Activated naive CD4-positive, alpha-beta T cell treated with anti-CD3 and anti-CD28 coated beads, Interleukin-2, amount 10 ng/mL, durations not matched to agents 7 days and 5 days (primary cell): ENCODE data around the gene TKFC.
A peak's percentile ranks its signal among the peaks of the same experiment; 100 is the strongest.

Source experiments
- CTCF ChIA-PET: fragments of 350-600 bp; sonication (Branson Sonifier 250); formaldehyde crosslinking; loops from one replicate; lab custom pipeline; 2021; ENCODE audit warnings: antibody characterized with exemption; lab: Charles Lee
- DNase-seq: peaks from one replicate; pipeline ENCODE4 v3.0.0-alpha.2; 2020
- H3K27ac Mint-ChIP-seq: one replicate; pipeline ENCODE4 v1.8.0; 2021; ENCODE audit warnings: mild to moderate bottlenecking, moderate library complexity, mixed read lengths
- H3K27me3 Mint-ChIP-seq: one replicate; pipeline ENCODE4 v1.8.0; 2021; ENCODE audit warnings: mild to moderate bottlenecking, mixed read lengths
- H3K36me3 Mint-ChIP-seq: one replicate; pipeline ENCODE4 v1.8.0; 2021; ENCODE audit warnings: mixed read lengths
- H3K4me1 Mint-ChIP-seq: one replicate; pipeline ENCODE4 v1.8.0; 2021; ENCODE audit warnings: mixed read lengths
- H3K4me3 Mint-ChIP-seq: one replicate; pipeline ENCODE4 v1.8.0; 2021; ENCODE audit warnings: mild to moderate bottlenecking, moderate library complexity, mixed read lengths
- H3K9me3 Mint-ChIP-seq: one replicate; pipeline ENCODE4 v1.8.0; 2021; ENCODE audit warnings: mixed read lengths

The TKFC gene

DNA sequence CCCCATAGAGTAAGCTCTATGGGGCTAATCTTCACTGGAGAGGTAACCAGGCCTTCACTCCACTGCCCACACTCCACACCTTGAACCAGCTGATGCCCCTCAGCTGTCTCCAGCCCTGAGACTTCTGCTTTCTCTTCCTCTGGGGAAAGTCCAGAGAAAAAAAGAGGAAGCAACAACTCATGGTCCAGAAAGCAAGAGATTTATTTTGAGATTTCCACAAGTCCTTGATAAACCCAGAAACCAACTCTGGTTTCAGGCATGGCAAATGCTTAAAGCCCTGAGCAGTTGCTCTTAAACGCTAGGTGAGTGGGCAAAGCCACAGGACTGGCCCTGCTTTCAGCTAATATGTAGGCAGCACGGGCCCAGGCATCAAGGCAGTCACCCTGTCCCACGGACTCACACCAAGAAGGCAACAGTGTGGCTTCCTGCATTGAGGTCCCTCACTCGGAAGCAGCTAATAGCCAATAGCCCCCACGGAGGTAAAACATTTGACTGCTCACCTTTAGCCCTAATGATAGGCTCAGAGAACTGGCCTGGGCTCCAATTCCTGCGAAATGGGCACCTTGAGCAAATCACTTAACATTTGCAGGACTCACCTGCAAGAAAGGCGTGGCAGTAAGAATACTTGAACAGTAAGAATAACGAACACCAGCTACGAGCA lies 24.3 kb downstream of the TKFC start:
- no peak overlapping the region for H3K4me3 Mint-ChIP-seq
- CTCF ChIA-PET, result interaction anchor here (0.7 to 2.5 kb wide), 4 partner anchors 21 to 103 kb away, joined by 3 to 7 read pairs (median 4); no protein-coding TSS in a partner anchor

DNA sequence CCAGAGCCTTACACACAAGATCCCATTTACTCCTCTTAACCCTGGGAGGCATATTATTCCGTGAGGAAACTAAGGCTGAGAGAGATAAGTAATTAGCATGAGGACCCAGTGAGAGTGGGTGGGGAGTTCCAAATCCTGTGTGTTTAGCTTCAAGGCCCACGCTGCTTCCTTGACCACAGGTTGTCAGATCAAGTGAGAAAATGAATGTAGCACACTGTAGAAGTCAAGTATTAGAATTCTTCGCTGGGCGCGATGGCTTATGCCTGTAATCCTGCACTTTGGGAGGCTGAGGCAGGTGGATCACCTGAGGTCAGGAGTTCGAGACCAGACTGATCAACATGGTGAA lies 24.8 kb downstream of the TKFC start:
- DNase-seq, result no peak
- H3K27ac Mint-ChIP-seq, result no peak overlapping the region
- peaks cover 41% of the 10 kb centered on the region for H3K4me1 Mint-ChIP-seq
- H3K4me3 Mint-ChIP-seq, result no peak overlapping the region
- peaks cover 21% of the 10 kb centered on the region for H3K36me3 Mint-ChIP-seq
- CTCF ChIA-PET, result interaction anchor here (0.7 to 6.1 kb wide), 4 partner anchors 21 to 28 kb away, joined by 3 to 48 read pairs (median 5); no protein-coding TSS in a partner anchor
- no peaks in the 10 kb centered on the region for H3K27me3 Mint-ChIP-seq
- no peaks in the 10 kb centered on the region for H3K9me3 Mint-ChIP-seq

More for the DNA sequence above, 24.3 kb downstream of the TKFC start:
- no peak for DNase-seq
- Mint-ChIP-seq H3K9me3 (no peaks in the 10 kb centered on the region), H3K27me3 (no peaks in the 10 kb centered on the region), H3K27ac (no peak overlapping the region), H3K4me1 (peaks cover 35% of the 10 kb centered on the region), H3K36me3 (peaks cover 22% of the 10 kb centered on the region)

DNA sequence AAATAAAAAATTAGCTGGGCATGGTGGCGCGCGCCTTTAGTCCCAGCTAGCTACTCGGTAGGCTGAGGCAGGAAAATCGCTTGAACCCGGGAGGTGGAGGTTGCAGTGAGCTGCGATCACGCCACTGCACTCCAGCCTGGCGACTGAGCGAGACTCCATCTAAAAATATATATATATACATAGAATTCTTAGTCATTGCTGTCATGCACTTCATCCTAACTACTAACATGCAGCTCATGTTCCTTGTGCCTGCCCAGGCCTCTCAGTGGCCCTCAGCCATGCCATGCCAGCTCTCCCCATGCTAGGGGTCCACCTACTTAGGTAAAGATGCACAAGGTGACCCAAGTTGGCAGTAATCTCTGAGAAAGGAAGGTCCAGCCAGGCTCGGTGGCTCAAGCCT lies 25.5 kb downstream of the TKFC start:
- Mint-ChIP-seq H3K9me3 (no peaks in the 10 kb centered on the region), H3K27me3 (no peaks in the 10 kb centered on the region), H3K27ac (no peak overlapping the region), H3K4me3 (no peak overlapping the region), H3K36me3 (peaks cover 19% of the 10 kb centered on the region), H3K4me1 (peaks cover 48% of the 10 kb centered on the region)
- DNase-seq, result no peak
- CTCF ChIA-PET, result interaction anchor here (6.1 kb wide), 1 partner anchor 22 kb away, joined by 48 read pairs; no protein-coding TSS in a partner anchor

DNA sequence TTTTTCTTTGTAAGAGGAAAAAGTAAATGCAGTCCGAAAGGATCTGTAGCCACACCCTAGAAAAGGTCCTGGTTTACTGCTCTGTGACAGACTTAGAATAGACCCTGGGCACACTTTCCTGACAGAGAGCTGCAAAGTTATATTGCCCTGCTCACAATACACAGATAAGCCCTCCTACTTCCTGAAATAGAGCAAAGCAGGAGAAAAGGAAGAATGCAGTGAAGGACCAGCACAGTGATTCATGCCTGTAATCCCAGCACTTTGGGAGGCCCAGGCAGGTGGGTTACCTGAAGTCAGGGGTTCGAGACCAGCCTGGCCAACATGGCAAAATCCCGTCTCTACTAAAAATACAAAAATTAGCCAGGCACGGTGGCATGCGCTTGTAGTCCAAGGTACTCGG lies 26.5 kb downstream of the TKFC start:
- Mint-ChIP-seq H3K9me3 (no peaks in the 10 kb centered on the region), H3K4me3 (peak overlapping the region; percentile 100), H3K27ac (peak overlapping the region; percentile 49), H3K27me3 (no peaks in the 10 kb centered on the region), H3K36me3 (peaks cover 18% of the 10 kb centered on the region), H3K4me1 (peaks cover 53% of the 10 kb centered on the region)
- DNase-seq, result no peak
- CTCF ChIA-PET, result interaction anchor here (0.9 to 6.1 kb wide), 2 partner anchors 23 to 26 kb away, joined by 4 to 48 read pairs; no protein-coding TSS in a partner anchor

DNA sequence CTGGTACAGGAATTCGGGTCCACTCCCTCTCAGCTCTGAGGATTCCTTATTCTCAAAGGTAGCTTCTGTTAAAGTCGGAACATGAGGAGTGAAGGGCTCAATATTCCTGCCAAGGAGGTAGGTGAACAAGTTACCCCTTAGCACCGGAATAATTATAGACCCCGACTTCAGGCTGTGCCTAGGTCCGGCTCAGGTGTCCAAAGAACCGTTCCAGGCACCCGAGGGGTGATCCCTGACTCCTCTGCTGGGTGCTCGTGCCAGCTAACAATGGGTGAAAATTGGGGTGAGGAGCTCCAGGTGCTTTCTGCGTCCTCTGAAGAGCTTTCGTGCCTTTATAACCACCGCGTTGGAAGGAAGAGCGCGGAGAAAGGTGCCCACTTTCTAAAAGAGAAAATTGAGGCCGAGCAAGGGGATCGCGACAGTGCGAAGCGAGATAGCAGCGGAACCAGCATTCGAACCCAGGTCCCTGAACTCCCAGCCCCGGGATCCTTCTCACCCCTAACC lies 28.3 kb downstream of the TKFC start:
- H3K4me1 Mint-ChIP-seq, result peaks cover 51% of the 10 kb centered on the region

DNA sequence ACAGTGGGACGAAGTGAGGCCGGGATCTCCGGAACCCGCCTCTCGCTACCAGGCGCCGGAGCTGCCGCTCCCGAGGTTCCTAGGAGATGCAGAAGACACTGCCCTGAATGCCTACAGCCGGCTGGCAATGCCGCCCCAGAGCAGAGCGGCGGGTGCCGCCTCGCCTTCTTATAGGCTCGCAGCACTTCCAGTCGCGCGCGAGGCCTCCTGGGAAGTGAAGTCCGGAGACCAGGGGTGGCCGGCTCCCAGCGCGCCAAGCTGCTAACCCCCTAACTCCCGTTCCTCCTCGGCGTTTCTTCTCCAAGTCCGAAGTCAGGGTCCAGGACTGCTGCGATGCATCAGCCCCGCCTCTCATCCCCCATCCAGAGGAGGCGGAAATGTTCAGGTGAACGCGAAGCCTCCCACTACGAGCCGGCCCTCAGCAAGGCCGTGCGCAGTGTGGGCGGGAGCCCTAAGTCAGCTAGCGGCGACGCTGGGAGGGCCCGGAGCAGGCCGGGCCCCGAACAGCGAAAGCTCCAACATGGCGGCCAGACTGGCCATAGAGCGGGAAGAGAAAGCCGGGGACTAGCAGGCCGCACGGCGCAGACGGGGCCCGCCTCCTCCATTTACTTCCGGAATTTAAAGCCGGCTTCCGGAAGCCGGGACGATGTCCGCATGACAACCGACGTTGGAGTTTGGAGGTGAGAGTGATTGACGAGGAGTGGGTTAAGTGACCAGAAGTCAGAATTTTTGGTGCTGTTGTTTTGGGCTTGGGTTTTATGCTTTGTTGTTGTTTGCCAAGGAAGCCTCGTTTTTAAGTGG lies 28.9 kb downstream of the TKFC start, which contains the start of the genes CYB561A3 and TMEM138:
Gene CYB561A3, minus strand, starts transcription at position 142 of the 801 bp plus-strand sequence. CDS start 5,169 bp downstream, outside the sequence.
Gene TMEM138, plus strand, starts transcription at position 634 of the 801 bp plus-strand sequence. CDS start 2,017 bp downstream, outside the sequence.
- H3K27me3 Mint-ChIP-seq, result no peaks in the 10 kb centered on the region
- no peaks in the 10 kb centered on the region for H3K9me3 Mint-ChIP-seq
- H3K27ac Mint-ChIP-seq, result peak within 1 kb of the TSS; percentile 99
- DNase-seq, result peak; percentile 95
- H3K4me3 Mint-ChIP-seq, result peak within 1 kb of the TSS; percentile 100
- CTCF ChIA-PET, result interaction anchor here (1.1 to 6.1 kb wide), 9 partner anchors 20 to 73 kb away, joined by 3 to 48 read pairs (median 4); partner anchors contain the start of genes DDB1, TKFC and TMEM216
- H3K4me1 Mint-ChIP-seq, result peaks cover 49% of the 10 kb centered on the region
- H3K36me3 Mint-ChIP-seq, result peaks cover 24% of the 10 kb centered on the region

More for the DNA sequence above, 28.3 kb downstream of the TKFC start:
- H3K4me3 Mint-ChIP-seq, result peak overlapping the region; percentile 100
- no peaks in the 10 kb centered on the region for H3K27me3 Mint-ChIP-seq
- H3K27ac Mint-ChIP-seq, result peak overlapping the region; percentile 99
- H3K9me3 Mint-ChIP-seq, result no peaks in the 10 kb centered on the region
- DNase-seq, result no peak
- peaks cover 18% of the 10 kb centered on the region for H3K36me3 Mint-ChIP-seq
- CTCF ChIA-PET, result interaction anchor here (1.1 to 6.1 kb wide), 6 partner anchors 22 to 65 kb away, joined by 3 to 48 read pairs (median 5); partner anchors contain the start of genes DDB1 and TKFC

DNA sequence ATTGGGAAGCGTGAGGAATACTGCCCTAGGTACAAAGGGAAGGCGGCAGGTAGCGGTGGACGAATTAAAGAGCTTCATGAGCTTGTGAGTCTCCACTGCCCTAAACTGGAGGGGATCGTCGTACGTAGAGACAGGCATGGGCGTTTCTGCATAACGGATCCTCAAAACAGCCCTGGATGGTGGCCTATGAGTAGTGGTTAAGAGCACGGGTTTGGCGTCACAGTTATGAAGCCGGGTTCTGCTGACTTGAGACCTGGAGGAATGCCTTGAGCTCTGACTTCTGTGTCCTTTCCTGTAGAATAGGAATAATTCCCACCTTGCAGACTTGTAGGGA lies 29.5 kb downstream of the TKFC start:
- peak overlapping the region; percentile 100 for H3K4me3 Mint-ChIP-seq
- peak overlapping the region; percentile 99 for H3K27ac Mint-ChIP-seq
- no peaks in the 10 kb centered on the region for H3K9me3 Mint-ChIP-seq
- peak; percentile 60 for DNase-seq
- H3K27me3 Mint-ChIP-seq, result no peaks in the 10 kb centered on the region
- H3K36me3 Mint-ChIP-seq, result peaks cover 29% of the 10 kb centered on the region
- peaks cover 45% of the 10 kb centered on the region for H3K4me1 Mint-ChIP-seq
- CTCF ChIA-PET, result interaction anchor here (1.3 to 6.1 kb wide), 7 partner anchors 21 to 73 kb away, joined by 3 to 48 read pairs (median 7); partner anchors contain the start of genes DDB1, TKFC and TMEM216

DNA sequence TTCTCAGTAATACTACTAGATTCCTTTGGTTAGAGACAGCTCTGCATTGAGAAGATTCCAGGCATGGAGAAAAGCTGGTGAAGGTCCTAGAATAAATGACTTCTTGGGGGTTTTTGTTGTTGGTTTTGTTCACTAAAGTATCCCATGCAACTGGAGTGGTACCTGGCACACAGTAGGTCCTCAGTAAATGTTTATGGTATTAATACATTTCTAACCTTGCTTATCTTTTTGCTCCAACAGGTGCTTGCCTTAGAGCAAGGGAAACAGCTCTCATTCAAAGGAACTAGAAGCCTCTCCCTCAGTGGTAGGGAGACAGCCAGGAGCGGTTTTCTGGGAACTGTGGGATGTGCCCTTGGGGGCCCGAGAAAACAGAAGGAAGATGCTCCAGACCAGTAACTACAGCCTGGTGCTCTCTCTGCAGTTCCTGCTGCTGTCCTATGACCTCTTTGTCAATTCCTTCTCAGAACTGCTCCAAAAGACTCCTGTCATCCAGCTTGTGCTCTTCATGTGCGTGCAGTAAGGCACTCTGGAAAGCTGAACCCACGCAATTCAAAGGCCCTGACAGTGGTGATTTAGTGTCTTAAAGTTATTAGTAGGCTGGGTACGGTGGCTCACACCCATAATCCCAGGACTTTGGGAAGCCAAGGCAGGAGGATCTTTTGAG lies 31.1 kb downstream of the TKFC start:
- H3K4me1 Mint-ChIP-seq, result peaks cover 39% of the 10 kb centered on the region
- H3K27me3 Mint-ChIP-seq, result no peaks in the 10 kb centered on the region
- no peak for DNase-seq
- no peak overlapping the region for H3K27ac Mint-ChIP-seq
- CTCF ChIA-PET, result interaction anchor here (0.6 to 6.1 kb wide), 6 partner anchors 20 to 321 kb away, joined by 3 to 48 read pairs (median 11); no protein-coding TSS in a partner anchor
- peak overlapping the region; percentile 100 for H3K4me3 Mint-ChIP-seq
- no peaks in the 10 kb centered on the region for H3K9me3 Mint-ChIP-seq
- peaks cover 39% of the 10 kb centered on the region for H3K36me3 Mint-ChIP-seq

DNA sequence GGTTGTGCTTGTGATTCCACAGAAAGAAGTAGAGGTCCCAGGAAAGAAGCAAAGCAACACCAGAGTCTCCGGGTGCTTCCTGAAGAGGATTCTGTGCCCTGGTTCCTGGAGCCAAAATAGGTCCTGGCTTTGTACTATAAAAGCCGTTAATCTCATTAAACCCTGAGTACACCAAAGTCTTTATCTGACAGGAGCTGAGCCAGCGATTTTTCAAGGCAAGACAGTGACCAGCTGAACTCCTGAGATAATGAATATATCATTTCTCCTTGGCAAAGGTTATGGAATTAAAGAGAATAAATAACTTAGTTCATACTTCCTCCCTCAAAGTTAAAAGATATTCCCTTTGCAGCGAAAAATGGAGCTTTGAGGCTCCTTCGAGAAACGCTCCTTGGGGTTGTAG lies 34.4 kb downstream of the TKFC start:
- Mint-ChIP-seq H3K4me1 (peaks cover 24% of the 10 kb centered on the region), H3K36me3 (peaks cover 58% of the 10 kb centered on the region), H3K9me3 (no peaks in the 10 kb centered on the region), H3K27me3 (no peaks in the 10 kb centered on the region), H3K27ac (no peak overlapping the region), H3K4me3 (no peak overlapping the region)
- CTCF ChIA-PET, result interaction anchor here (1.0 to 7.4 kb wide), 3 partner anchors 11 to 31 kb away, joined by 3 to 46 read pairs (median 18); no protein-coding TSS in a partner anchor
- no peak for DNase-seq

DNA sequence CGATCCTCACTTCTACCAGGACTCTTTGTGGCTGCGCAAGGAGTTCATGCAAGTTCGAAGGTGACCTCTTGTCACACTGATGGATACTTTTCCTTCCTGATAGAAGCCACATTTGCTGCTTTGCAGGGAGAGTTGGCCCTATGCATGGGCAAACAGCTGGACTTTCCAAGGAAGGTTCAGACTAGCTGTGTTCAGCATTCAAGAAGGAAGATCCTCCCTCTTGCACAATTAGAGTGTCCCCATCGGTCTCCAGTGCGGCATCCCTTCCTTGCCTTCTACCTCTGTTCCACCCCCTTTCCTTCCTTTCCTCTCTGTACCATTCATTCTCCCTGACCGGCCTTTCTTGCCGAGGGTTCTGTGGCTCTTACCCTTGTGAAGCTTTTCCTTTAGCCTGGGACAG lies 35.6 kb downstream of the TKFC start:
- no peak for DNase-seq
- CTCF ChIA-PET, result interaction anchor here (2.9 to 7.4 kb wide), 2 partner anchors 16 to 32 kb away, joined by 10 to 46 read pairs; no protein-coding TSS in a partner anchor
- H3K27me3 Mint-ChIP-seq, result no peaks in the 10 kb centered on the region
- H3K27ac Mint-ChIP-seq, result no peak overlapping the region
- peaks cover 2% of the 10 kb centered on the region for H3K9me3 Mint-ChIP-seq
- H3K4me3 Mint-ChIP-seq, result no peak overlapping the region
- H3K4me1 Mint-ChIP-seq, result peaks cover 12% of the 10 kb centered on the region
- H3K36me3 Mint-ChIP-seq, result peaks cover 56% of the 10 kb centered on the region

DNA sequence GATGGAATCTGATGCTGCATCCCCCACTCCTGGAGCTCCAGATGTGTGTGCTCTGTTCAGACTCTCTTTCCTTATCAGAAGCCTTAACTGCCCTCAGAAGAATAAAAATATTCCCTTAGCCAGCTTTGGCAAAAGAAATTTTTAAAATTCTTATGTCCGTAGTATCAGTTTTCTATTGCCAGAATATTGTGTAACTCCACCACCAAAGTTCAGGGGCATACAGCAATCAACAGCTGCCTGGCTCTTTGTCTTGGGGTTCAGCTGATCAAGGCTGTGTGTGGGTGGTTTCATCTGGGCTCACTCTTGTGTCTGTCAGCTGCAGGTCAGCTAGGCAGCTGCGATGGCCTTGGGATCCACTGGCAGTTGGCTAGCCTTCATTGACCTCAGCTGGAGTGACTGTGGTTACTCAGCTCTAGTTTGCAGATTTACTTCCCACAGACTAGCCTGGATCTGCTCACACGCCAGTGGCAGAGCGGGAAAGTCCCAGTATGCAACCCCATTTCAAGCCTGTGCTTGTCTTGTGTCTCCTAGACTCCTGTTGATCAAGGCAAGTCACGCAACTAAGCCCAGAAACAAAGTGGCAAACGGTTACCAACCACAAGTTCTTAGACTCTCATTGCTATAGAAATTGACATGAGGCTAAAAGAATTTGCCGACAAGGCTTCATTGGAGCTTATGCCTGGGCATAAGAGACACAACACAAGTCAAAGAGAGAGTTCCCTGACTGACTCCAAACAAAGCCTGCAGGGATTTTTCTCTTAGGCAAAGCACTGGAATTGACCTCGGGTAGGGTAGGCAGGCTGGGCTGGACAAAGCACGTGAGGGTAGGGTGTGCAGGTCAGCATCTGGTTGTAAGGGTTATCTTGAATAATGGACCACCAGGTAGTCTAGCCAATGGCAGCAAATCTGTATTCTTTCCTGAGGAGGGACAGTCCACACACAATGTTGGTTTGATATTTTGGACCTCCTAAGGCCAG lies 36.6 kb downstream of the TKFC start:
- Mint-ChIP-seq H3K27me3 (no peaks in the 10 kb centered on the region), H3K4me1 (peaks cover 7% of the 10 kb centered on the region), H3K4me3 (no peak overlapping the region), H3K27ac (no peak overlapping the region), H3K36me3 (peaks cover 54% of the 10 kb centered on the region), H3K9me3 (peaks cover 2% of the 10 kb centered on the region)
- no peak for DNase-seq
- CTCF ChIA-PET, result interaction anchor here (2.9 to 7.4 kb wide), 2 partner anchors 15 to 33 kb away, joined by 10 to 46 read pairs; no protein-coding TSS in a partner anchor

DNA sequence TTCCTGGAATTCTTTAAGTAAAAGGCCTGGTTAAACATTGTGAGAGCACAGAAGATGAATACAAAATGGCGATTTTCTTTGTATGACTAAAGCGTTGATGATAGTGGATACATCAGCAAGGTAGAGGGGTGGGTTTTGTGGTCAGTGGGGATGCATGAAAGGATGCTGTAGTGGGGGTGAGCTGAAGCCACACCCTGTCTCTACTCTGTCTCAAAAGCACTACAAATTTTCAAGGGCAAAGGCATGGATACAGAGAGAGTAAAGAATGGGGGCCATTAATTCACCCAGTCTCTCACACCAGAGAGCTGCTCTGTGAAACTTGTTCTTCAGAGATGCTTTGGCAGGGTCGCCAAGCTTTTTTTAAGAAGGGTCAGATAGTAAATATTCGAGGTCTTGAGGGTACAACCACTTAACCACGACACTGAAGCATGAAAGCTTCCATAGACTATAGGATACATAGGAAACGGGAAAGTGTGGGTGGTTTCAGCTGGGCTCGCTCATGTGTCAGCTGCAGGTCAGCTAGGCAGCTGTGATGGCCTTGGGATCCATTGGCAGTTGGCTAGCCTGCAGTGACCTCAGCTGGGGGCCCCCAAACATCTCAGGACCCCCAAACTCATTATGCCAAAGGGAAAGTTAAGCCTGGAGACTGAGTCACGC lies 37.4 kb downstream of the TKFC start:
- H3K27me3 Mint-ChIP-seq, result no peaks in the 10 kb centered on the region
- no peak for DNase-seq
- peaks cover 7% of the 10 kb centered on the region for H3K4me1 Mint-ChIP-seq
- no peak overlapping the region for H3K27ac Mint-ChIP-seq
- peaks cover 57% of the 10 kb centered on the region for H3K36me3 Mint-ChIP-seq
- CTCF ChIA-PET, result interaction anchor here (2.9 to 7.4 kb wide), 2 partner anchors 15 to 34 kb away, joined by 10 to 46 read pairs; no protein-coding TSS in a partner anchor
- peaks cover 4% of the 10 kb centered on the region for H3K9me3 Mint-ChIP-seq
- no peak overlapping the region for H3K4me3 Mint-ChIP-seq
